HepG2 (cell line): Measurements from ENCODE around the gene CHST1. TPM values are rescaled to one million over a fixed set of nuclear protein-coding genes. Genes with fewer than 3 reads are reported as not detected.

Source experiments
- ATAC-seq: fragments of 200-7000 bp; cut with Tn5 transposase; 3 replicates; pipeline ENCODE4 v1.9.1; 2020; ENCODE audit warnings: mild to moderate bottlenecking, moderate library complexity
- BruUV-seq: library from RNA; stranded (reverse); fragments of 400-500 nt; replicated peaks from 2 replicates; lab custom pipeline; 2021; lab: Mats Ljungman, UMichigan
- CTCF ChIA-PET: fragments of 300-600 bp; formaldehyde crosslinking; extraction: SDS; loops from one replicate; lab custom pipeline; 2021; ENCODE audit warnings: low total read pairs, inconsistent platforms, low intra/inter-chr PET ratio; lab: Yijun Ruan, JAX
- POLR2A ChIA-PET: fragments of 350-600 bp; sonication (Branson Sonifier 250); formaldehyde crosslinking; loops from one replicate; lab custom pipeline; 2020; ENCODE audit warnings: antibody characterized with exemption, inconsistent platforms; lab: Yijun Ruan, JAX
- DNase-seq: peaks from one replicate; pipeline ENCODE4 v3.0.0-alpha.2; 2015; ENCODE audit warnings: low spot score
- FAIRE-seq: peaks from 3 replicates; lab custom pipeline; 2011; peaks lifted over from hg19 to GRCh38; lab: Jason Lieb, UNC
- H2AFZ ChIP-seq: one replicate; pipeline ENCODE4 v1.6.1; 2011; ENCODE audit warnings: low read length, inconsistent platforms
- H3K27ac ChIP-seq: fragments of 300-600 bp; 3 replicates; pipeline ENCODE4 v1.8.0; 2011; ENCODE audit warnings: mixed run types, mild to moderate bottlenecking, mixed read lengths, low read length, inconsistent platforms; ENCODE audit not compliant: insufficient read depth; ENCODE audit errors: extremely low read length
- H3K27me3 ChIP-seq, 2 experiments: fragments of 200-600 bp in 1 of 2; 2 replicates in 1 of 2; 3 replicates in 1 of 2; pipeline versions ENCODE4 v1.6.0 to v1.8.0; 2011; ENCODE audit warnings: low read length in 2 of 2, mild to moderate bottlenecking in 2 of 2, moderate library complexity in 2 of 2, inconsistent platforms in 1 of 2; ENCODE audit not compliant: insufficient read depth in 2 of 2, control insufficient read depth in 1 of 2
- H3K36me3 ChIP-seq, 2 experiments: fragments of 200-600 bp in 1 of 2; replicated peaks in 1 of 2; 2 replicates in 1 of 2; 3 replicates in 1 of 2; pipeline versions ENCODE4 v1.5.1 to v1.8.0; 2011; ENCODE audit warnings: low read length in 2 of 2, inconsistent platforms in 1 of 2; ENCODE audit not compliant: insufficient read depth in 2 of 2, control insufficient read depth in 1 of 2
- H3K4me1 ChIP-seq: 2 replicates; pipeline ENCODE4 v1.5.1; 2012; ENCODE audit warnings: low read length, inconsistent platforms; ENCODE audit not compliant: insufficient read depth
- H3K4me2 ChIP-seq: 2 replicates; pipeline ENCODE4 v1.6.0; 2011; ENCODE audit warnings: low read depth, low read length, inconsistent platforms
- H3K4me3 ChIP-seq, 3 experiments: fragments of 200-600 bp in 1 of 3; sonication (generic), shearing (Covaris generic) in 1 of 3; replicated peaks in 1 of 3; 2 replicates each; pipeline ENCODE4 v1.5.1; 2011 to 2016; ENCODE audit warnings: low read length in 3 of 3, inconsistent platforms in 2 of 3, low read depth in 2 of 3, mild to moderate bottlenecking in 2 of 3, control low read depth in 1 of 3, mixed read lengths in 1 of 3; ENCODE audit not compliant: insufficient read depth in 1 of 3
- H3K79me2 ChIP-seq: one replicate; pipeline ENCODE4 v1.6.1; 2011; ENCODE audit warnings: low read length, inconsistent platforms; ENCODE audit not compliant: insufficient read depth
- H3K9ac ChIP-seq: 2 replicates; pipeline ENCODE4 v1.6.0; 2011; ENCODE audit warnings: mild to moderate bottlenecking, low read depth, low read length, inconsistent platforms; ENCODE audit not compliant: insufficient read depth
- H3K9me3 ChIP-seq: 2 replicates; pipeline ENCODE4 v1.5.1; 2012; ENCODE audit warnings: mild to moderate bottlenecking, low read length
- H4K20me1 ChIP-seq: 2 replicates; pipeline ENCODE4 v1.6.0; 2011; ENCODE audit warnings: inconsistent platforms, mild to moderate bottlenecking, low read length, moderate library complexity; ENCODE audit not compliant: insufficient read depth
- ATAD3A ChIP-seq: sonication (generic); formaldehyde crosslinking; IDR thresholded peaks from 2 replicates; pipeline ENCODE4 v1.4.0; 2020; ENCODE audit warnings: missing genetic modification reagents
- NFAT5 ChIP-seq: sonication (generic); formaldehyde crosslinking; IDR thresholded peaks from 2 replicates; pipeline ENCODE4 v1.4.0; 2020; ENCODE audit warnings: missing genetic modification reagents
- NFYC ChIP-seq: IDR thresholded peaks from 2 replicates; pipeline ENCODE4 v1.6.1; 2016; ENCODE audit warnings: missing genetic modification reagents, missing compliant biosample characterization
- TRAFD1 ChIP-seq: sonication (generic); formaldehyde crosslinking; IDR thresholded peaks from 2 replicates; pipeline ENCODE4 v1.5.1; 2020; ENCODE audit warnings: missing genetic modification reagents, mild to moderate bottlenecking, borderline replicate concordance
- ZNF883 ChIP-seq: sonication (generic); formaldehyde crosslinking; IDR thresholded peaks from 2 replicates; pipeline ENCODE4 v1.5.1; 2020; ENCODE audit warnings: mild to moderate bottlenecking, missing genetic modification reagents; ENCODE audit errors: not compliant biosample characterization
- ZSCAN9 ChIP-seq: IDR thresholded peaks from 2 replicates; pipeline ENCODE4 v1.6.1; 2016; ENCODE audit warnings: borderline replicate concordance
- WGBS: methylation state at CpG from one replicate; pipeline ENCODE4 v1.1.6; 2017; ENCODE audit warnings: low lambda C conversion rate; 5-methylcytosine and 5-hydroxymethylcytosine counted together
- in situ Hi-C: cut with HindIII; loops from 2 replicates; pipeline ENCODE4 v1.10.0; 2017; ENCODE audit warnings: low pct_unique_long_range_greater_than_20kb; ENCODE audit not compliant: extremely low pct_ligation_motif_present
- intact Hi-C: fragments of 100-400 bp; cut with micrococcal nuclease; formaldehyde crosslinking; loops from one replicate; pipeline ENCODE4 v1.10.0; 2022; ENCODE audit not compliant: unreplicated experiment
- polyA plus RNA-seq, 8 experiments: library from polyadenylated mRNA; depleted of rRNA in 3 of 8; stranded (reverse) in 7 of 8; unstranded in 1 of 8; fragments of >200 nt; fragmentation: Illumina TruSeq in 4 of 8; extraction: Trizol in 4 of 8; gene quantifications; 2 replicates each; pipeline versions ENCODE4 v1.2.1 to v1.2.3, GENCODE V29; 2011 to 2016; ENCODE audit warnings: low read depth in 4 of 8, missing spikeins in 1 of 8, mixed read lengths in 1 of 8; ENCODE audit not compliant: insufficient read depth in 1 of 8
- total RNA-seq, 5 experiments: library from RNA; depleted of rRNA; stranded (reverse); fragments of >200 nt; fragmentation: Illumina TruSeq; extraction: Trizol; gene quantifications; 2 replicates each; pipeline ENCODE4 v1.2.3, GENCODE V29; 2016; ENCODE audit warnings: low read depth in 1 of 5

Gene CHST1
- total and polyA plus RNA-seq, 2 of the 13 experiments (the other 11 are each of a cell fraction or from before 2014, with no cell fraction given): not detected

GRCh38 chr11:45674481-45675190, 9.2 kb upstream of the CHST1 start:
- Histone ChIP-seq H3K4me1 (no peaks in the 10 kb centered on the region), H3K79me2 (no peaks in the 10 kb centered on the region), H3K9ac (no peak overlapping the region), H4K20me1 (no peaks in the 10 kb centered on the region), H3K36me3 (no peaks in the 10 kb centered on the region), H3K27ac (no peak overlapping the region), H3K27me3 (peaks cover 4 to 9% of the 10 kb centered on the region in 2 experiments; a peak in 4 of 5 replicates), H2AFZ (no peak overlapping the region), H3K4me2 (no peak overlapping the region), H3K4me3 (no peak overlapping the region), H3K9me3 (no peaks in the 10 kb centered on the region)
- CTCF ChIA-PET: no interaction called here
- no peak for DNase-seq
- TF ChIP-seq NFYC (CRISPR knock-in tag): no peak
- no peak for TF ChIP-seq ZNF883 (CRISPR knock-in tag)
- no peak for TF ChIP-seq NFAT5 (CRISPR knock-in tag)
- TF ChIP-seq ZSCAN9 (CRISPR knock-in tag): no peak
- TF ChIP-seq ATAD3A (CRISPR knock-in tag): no peak
- TF ChIP-seq TRAFD1: no peak
- no TSS peak for BruUV-seq
- FAIRE-seq: no peak
- in situ Hi-C loops: no loop called here
- intact Hi-C loops: no loop called here
- POLR2A ChIA-PET: no interaction called here
- WGBS: 64% methylated on average over 4 of the region's 9 CpGs
- ATAC-seq: no peak
